K562 (cell line): ENCODE measurements around the gene SUCO. TPM values are rescaled to one million over a fixed set of nuclear protein-coding genes. Genes with fewer than 3 reads are reported as not detected.
A peak's percentile ranks its signal among the peaks of the same experiment; 100 is the strongest.

Experiments used
- CBFA2T2 ChIP-seq: fragments of 450-650 bp; conservative IDR thresholded peaks from 2 replicates; pipeline ENCODE4 v1.6.1; 2017; ENCODE audit warnings: mild to moderate bottlenecking
- CTBP1 ChIP-seq: fragments of 450-650 bp; IDR thresholded peaks from 2 replicates; pipeline ENCODE4 v1.6.1; 2016; ENCODE audit warnings: borderline replicate concordance
- EHMT2 ChIP-seq: fragments of 450-650 bp; IDR thresholded peaks from 2 replicates; pipeline ENCODE4 v1.6.1; 2018; ENCODE audit warnings: antibody characterized with exemption
- GATAD2A ChIP-seq: fragments of 450-650 bp; IDR thresholded peaks from 2 replicates; pipeline ENCODE4 v1.6.1; 2017
- MNT ChIP-seq, 2 experiments: fragments of 450-650 bp; conservative IDR thresholded peaks; 2 replicates each; pipeline ENCODE4 v1.6.1; 2017; ENCODE audit warnings: mild to moderate bottlenecking in 2 of 2, moderate library complexity in 2 of 2
- MXI1 ChIP-seq: IDR thresholded peaks from 2 replicates; pipeline ENCODE4 v1.6.1; 2011; ENCODE audit warnings: low read depth, mild to moderate bottlenecking, improper control_type of control experiment, low read length
- RFX1 ChIP-seq: fragments of 450-650 bp; IDR thresholded peaks from 2 replicates; pipeline ENCODE4 v1.6.1; 2016; ENCODE audit warnings: mild to moderate bottlenecking, moderate library complexity
- SMARCE1 ChIP-seq: fragments of 450-650 bp; IDR thresholded peaks from 2 replicates; pipeline ENCODE4 v1.7.1; 2016; ENCODE audit warnings: mild to moderate bottlenecking
- SNRNP70 ChIP-seq: fragments of 200-400 bp; formaldehyde crosslinking; optimal IDR thresholded peaks from 2 replicates; pipeline ENCODE3; 2017; ENCODE audit warnings: low read depth, low read length
- TCF15 ChIP-seq: fragments of 250-450 bp; sonication (Bioruptor Pico); IDR thresholded peaks from 2 replicates; pipeline ENCODE4 v1.8.0; 2022; ENCODE audit warnings: moderate library complexity, mild to moderate bottlenecking, inconsistent platforms
- WHSC1 ChIP-seq: IDR thresholded peaks from one replicate; pipeline ENCODE4 v1.6.1; 2012; ENCODE audit warnings: low read length, control low read depth, inconsistent platforms
- ZKSCAN8 ChIP-seq: fragments of 200-800 bp; sonication (Bioruptor generic); IDR thresholded peaks from 2 replicates; pipeline ENCODE4 v1.6.1; 2016; ENCODE audit warnings: missing genetic modification characterization, missing compliant biosample characterization
- ZNF12 ChIP-seq: sonication (generic); formaldehyde crosslinking; IDR thresholded peaks from 2 replicates; pipeline ENCODE4 v1.4.0; 2020; ENCODE audit warnings: mild to moderate bottlenecking, missing genetic modification reagents
- ZNF133 ChIP-seq: fragments of 250-450 bp; sonication (Bioruptor Pico); IDR thresholded peaks from 2 replicates; pipeline ENCODE4 v1.4.0; 2020; ENCODE audit warnings: mild to moderate bottlenecking
- ZNF318 ChIP-seq, 2 experiments: fragments of 450-650 bp; IDR thresholded peaks; 2 replicates each; pipeline ENCODE4 v1.6.1; 2016; ENCODE audit warnings: mild to moderate bottlenecking in 2 of 2, borderline replicate concordance in 1 of 2, low read depth in 1 of 2, moderate library complexity in 1 of 2
- polyA plus RNA-seq, 8 experiments: library from polyadenylated mRNA; depleted of rRNA in 4 of 8; stranded (reverse) in 5 of 8; unstranded in 3 of 8; fragments of >200 nt; fragmentation: Nextera tagmentation in 2 of 8; fragmentation: Illumina TruSeq in 1 of 8; extraction: Ambion mirVana in 2 of 8; extraction: Trizol in 1 of 8; gene quantifications; 2 replicates each; pipeline versions ENCODE4 v1.2.1 to v1.2.3, GENCODE V29; 2011 to 2014; ENCODE audit warnings: inconsistent platforms in 1 of 8, missing spikeins in 1 of 8
- total RNA-seq, 7 experiments: library from RNA; depleted of rRNA in 6 of 7; stranded (reverse); fragments of >200 nt in 6 of 7; fragmentation: Illumina TruSeq in 2 of 7; extraction: Trizol in 2 of 7; gene quantifications; 2 replicates each; pipeline versions ENCODE4 v1.2.1 to v1.2.3, GENCODE V29; 2011 to 2021; ENCODE audit warnings: low replicate concordance in 1 of 7
- TF ChIP-seq, protein P1 (sequence below): sonication (generic); formaldehyde crosslinking; IDR thresholded peaks from 2 replicates; pipeline ENCODE4 v1.9.0; 2022; ENCODE audit warnings: mild to moderate bottlenecking, missing genetic modification reagents

The SUCO gene
- total and polyA plus RNA-seq, 9 of the 15 experiments (the other 6 are each of a cell fraction or from before 2014, with no cell fraction given): 2.5 to 20.6 (median 14.3) TPM

- no peak for TF ChIP-seq SNRNP70
- 0 out of 2 replicates have a peak, but pooled peaks have one; percentile 62 for TF ChIP-seq GATAD2A
- TF ChIP-seq ZNF133: no peak
- no peak for TF ChIP-seq TCF15 (CRISPR knock-in tag)
- TF ChIP-seq RFX1: no peak
- peak; percentile 34; the same call in 1 of the 2 replicates for TF ChIP-seq SMARCE1
- no peak for TF ChIP-seq WHSC1
- TF ChIP-seq, protein P1, sequence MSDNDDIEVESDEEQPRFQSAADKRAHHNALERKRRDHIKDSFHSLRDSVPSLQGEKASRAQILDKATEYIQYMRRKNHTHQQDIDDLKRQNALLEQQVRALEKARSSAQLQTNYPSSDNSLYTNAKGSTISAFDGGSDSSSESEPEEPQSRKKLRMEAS (CRISPR knock-in tag): peak; percentile 67
- no peak for TF ChIP-seq EHMT2
- TF ChIP-seq ZKSCAN8 (CRISPR knock-in tag): no peak
- TF ChIP-seq MXI1: peak; percentile 54
- TF ChIP-seq MNT (conservative IDR thresholded peaks at IDR 0.05): peak; percentile 30 to 87
- TF ChIP-seq CBFA2T2: no peak; the same call in 1 of the 2 replicates
- TF ChIP-seq ZNF12: peak; percentile 73; the same call in 1 of the 2 replicates
- TF ChIP-seq ZNF318 (IDR thresholded peaks at IDR 0.05; ENCODE audit: borderline replicate concordance in 1 of 2, low read depth in 1 of 2): no peak
- TF ChIP-seq CTBP1: peak; percentile 98
Observed at GRCh38 chr1:172532700-172533512, at the start of gene SUCO (continued).
